Karpas-422 (cell line): ENCODE results near the gene SLFN11. TPM values are rescaled to one million over a fixed set of nuclear protein-coding genes. Genes with fewer than 3 reads are reported as not detected.
"Not testable (repeated sequence)": the region's sequence is repeated elsewhere in the genome, so short reads cannot be mapped to it uniquely, and the experiment has no call there.

ENCODE experiments used
- DNase-seq: peaks from one replicate; pipeline ENCODE4 v3.0.0-alpha.2; 2015
- H2AFZ ChIP-seq: fragments of 200-600 bp; sonication (generic); 2 replicates; pipeline ENCODE4 v1.6.1; 2014; ENCODE audit warnings: antibody characterized with exemption, low read length, mixed read lengths
- H3K27ac ChIP-seq: fragments of 200-600 bp; sonication (generic); 2 replicates; pipeline ENCODE4 v1.5.1; 2014; ENCODE audit warnings: mild to moderate bottlenecking, low read length, moderate library complexity
- H3K27me3 ChIP-seq: fragments of 200-600 bp; sonication (generic); 2 replicates; pipeline ENCODE4 v1.6.1; 2014; ENCODE audit warnings: low read length, mixed read lengths
- H3K36me3 ChIP-seq: fragments of 200-600 bp; sonication (generic); 2 replicates; pipeline ENCODE4 v1.6.1; 2014; ENCODE audit warnings: low read length, mixed read lengths; ENCODE audit not compliant: insufficient read depth
- H3K4me1 ChIP-seq: fragments of 200-600 bp; sonication (generic); 2 replicates; pipeline ENCODE4 v1.6.1; 2014; ENCODE audit warnings: mild to moderate bottlenecking, low read length, mixed read lengths
- H3K4me2 ChIP-seq: fragments of 200-600 bp; sonication (generic); 2 replicates; pipeline ENCODE4 v1.6.1; 2014; ENCODE audit warnings: low read length, low read depth, mild to moderate bottlenecking; ENCODE audit not compliant: poor library complexity, severe bottlenecking
- H3K4me3 ChIP-seq: fragments of 200-600 bp; sonication (generic); 2 replicates; pipeline ENCODE4 v1.5.1; 2014; ENCODE audit warnings: mild to moderate bottlenecking, antibody characterized with exemption, low read length, mixed read lengths
- H3K79me2 ChIP-seq: fragments of 200-600 bp; sonication (generic); 2 replicates; pipeline ENCODE4 v1.6.1; 2014; ENCODE audit warnings: mild to moderate bottlenecking, low read length, mixed read lengths
- H3K9ac ChIP-seq: fragments of 200-600 bp; sonication (generic); 2 replicates; pipeline ENCODE4 v1.6.0; 2014; ENCODE audit warnings: low read length
- H3K9me2 ChIP-seq: fragments of 200-600 bp; sonication (generic), shearing (Covaris generic); replicated peaks from 2 replicates; pipeline ENCODE4 v1.6.0; 2014; ENCODE audit warnings: mild to moderate bottlenecking, low read length, moderate library complexity; ENCODE audit not compliant: insufficient read depth
- H3K9me3 ChIP-seq: fragments of 300-700, 200-600 bp; sonication (generic); 2 replicates; pipeline ENCODE4 v1.6.1; 2014; ENCODE audit warnings: low read length, mixed read lengths
- H4K20me1 ChIP-seq: fragments of 200-600 bp; sonication (generic); 2 replicates; pipeline ENCODE4 v1.6.1; 2014; ENCODE audit warnings: mild to moderate bottlenecking, antibody characterized with exemption, low read length, low read depth; ENCODE audit not compliant: insufficient read depth
- total RNA-seq: library from RNA; depleted of rRNA; stranded (reverse); fragments of >200 nt; shearing (Covaris generic); gene quantifications from 2 replicates; pipeline ENCODE4 v1.2.3, GENCODE V29; 2014; ENCODE audit warnings: low replicate concordance

SLFN11 gene
- total RNA-seq, 1 experiment from 2014 or later: not detected

- no peaks in the 10 kb centered on the region for H4K20me1 ChIP-seq
- peaks cover 10% of the 10 kb centered on the region for H3K4me1 ChIP-seq
- no peaks in the 10 kb centered on the region for H3K79me2 ChIP-seq
- H3K9ac ChIP-seq: no peak overlapping the region
- H3K4me2 ChIP-seq: no peak overlapping the region
- no peak overlapping the region for H3K4me3 ChIP-seq
- no peak overlapping the region for H2AFZ ChIP-seq
- no peaks in the 10 kb centered on the region for H3K36me3 ChIP-seq
- H3K9me2 ChIP-seq: no peaks in the 10 kb centered on the region
- DNase-seq: no peak
- H3K9me3 ChIP-seq: peaks cover 22% of the 10 kb centered on the region
- no peaks in the 10 kb centered on the region; the same call in 1 of the 2 replicates for H3K27me3 ChIP-seq
- no peak overlapping the region for H3K27ac ChIP-seq
These were observed 27.9 kb downstream of the SLFN11 start for GRCh38 chr17:35345445-35345925.

- Histone ChIP-seq H3K9me3 (peaks cover 28% of the 10 kb centered on the region), H3K27me3 (no peaks in the 10 kb centered on the region; the same call in 1 of the 2 replicates), H2AFZ (no peak overlapping the region), H3K79me2 (no peaks in the 10 kb centered on the region), H3K9ac (no peak overlapping the region), H3K4me1 (peaks cover 10% of the 10 kb centered on the region), H4K20me1 (no peaks in the 10 kb centered on the region), H3K9me2 (no peaks in the 10 kb centered on the region), H3K4me3 (no peak overlapping the region), H3K4me2 (no peak overlapping the region), H3K36me3 (no peaks in the 10 kb centered on the region), H3K27ac (no peak overlapping the region)
- DNase-seq: no peak
These were observed 29.2 kb downstream of the SLFN11 start for GRCh38 chr17:35344262-35344661.

DNA sequence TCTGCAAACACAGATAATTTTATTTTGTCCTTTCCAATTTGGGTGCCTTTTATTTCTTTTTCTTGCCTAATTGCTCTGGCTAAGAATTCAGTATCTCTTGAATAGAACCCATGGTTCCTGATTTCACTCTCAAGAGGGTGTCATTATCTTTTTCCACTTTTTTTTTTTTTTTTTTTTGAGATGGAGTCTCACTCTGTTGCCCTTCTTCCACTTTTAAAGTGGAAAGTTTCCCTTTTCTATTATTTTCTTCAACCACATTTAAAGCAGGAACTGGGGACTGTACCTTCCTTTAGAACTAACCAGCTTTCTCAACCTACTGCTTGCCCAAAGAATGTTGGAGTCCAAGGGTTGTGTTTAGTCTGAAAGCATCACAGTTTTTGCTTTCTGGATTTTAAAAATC, 31.1 kb downstream of the SLFN11 start:
- H3K9ac ChIP-seq: no peak overlapping the region

GRCh38 chr17:35341411-35341992, 31.9 kb downstream of the SLFN11 start:
- H3K9me3 ChIP-seq: peaks cover 28% of the 10 kb centered on the region
- no peak overlapping the region for H2AFZ ChIP-seq
- no peak overlapping the region for H3K4me2 ChIP-seq
- H3K9ac ChIP-seq: no peak overlapping the region
- H3K4me1 ChIP-seq: peaks cover 10% of the 10 kb centered on the region
- no peaks in the 10 kb centered on the region for H3K79me2 ChIP-seq
- peak; percentile 79 for DNase-seq
- H3K9me2 ChIP-seq: no peaks in the 10 kb centered on the region
- no peaks in the 10 kb centered on the region for H4K20me1 ChIP-seq
- H3K27ac ChIP-seq: no peak overlapping the region
- H3K36me3 ChIP-seq: no peaks in the 10 kb centered on the region
- H3K4me3 ChIP-seq: 0 out of 2 replicates have a peak overlapping the region, but pooled peaks have one; percentile 25
- no peaks in the 10 kb centered on the region; the same call in 1 of the 2 replicates for H3K27me3 ChIP-seq

More for the DNA sequence above, 31.1 kb downstream of the SLFN11 start:
- H3K27me3 ChIP-seq: no peaks in the 10 kb centered on the region; the same call in 1 of the 2 replicates
- H3K27ac ChIP-seq: no peak overlapping the region
- no peak overlapping the region for H2AFZ ChIP-seq
- peaks cover 10% of the 10 kb centered on the region for H3K4me1 ChIP-seq
- H3K79me2 ChIP-seq: no peaks in the 10 kb centered on the region
- no peak for DNase-seq
- H3K4me2 ChIP-seq: no peak overlapping the region
- H3K36me3 ChIP-seq: no peaks in the 10 kb centered on the region
- peaks cover 28% of the 10 kb centered on the region for H3K9me3 ChIP-seq
- no peaks in the 10 kb centered on the region for H4K20me1 ChIP-seq
- H3K9me2 ChIP-seq: no peaks in the 10 kb centered on the region
- 0 out of 2 replicates have a peak overlapping the region, but pooled peaks have one; percentile 25 for H3K4me3 ChIP-seq

DNA sequence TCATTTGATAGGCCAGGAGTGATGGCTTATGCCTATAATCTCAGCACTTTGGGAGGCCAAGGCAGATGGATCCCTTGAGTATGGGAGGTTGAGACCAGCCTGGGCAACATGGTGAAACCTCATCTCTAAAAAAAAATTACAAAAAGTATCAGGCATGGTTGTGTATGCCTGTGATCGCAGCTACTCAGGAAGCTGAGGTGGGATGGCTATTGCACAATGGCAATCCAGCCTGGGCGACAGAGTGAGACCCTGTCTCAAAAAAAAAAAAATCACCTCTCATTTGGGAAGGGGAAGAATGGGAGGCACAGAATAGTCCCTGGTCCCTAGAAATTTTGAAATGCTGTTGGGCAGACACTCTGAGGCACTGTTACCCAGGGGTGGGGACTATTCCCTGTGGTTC, 35.2 kb downstream of the SLFN11 start:
- H3K4me3 ChIP-seq: no peak overlapping the region
- no peak overlapping the region for H3K4me2 ChIP-seq
- H3K36me3 ChIP-seq: no peaks in the 10 kb centered on the region
- H3K9ac ChIP-seq: no peak overlapping the region
- H2AFZ ChIP-seq: no peak overlapping the region
- no peaks in the 10 kb centered on the region for H4K20me1 ChIP-seq
- no peaks in the 10 kb centered on the region for H3K9me2 ChIP-seq
- peaks cover 28% of the 10 kb centered on the region for H3K9me3 ChIP-seq
- DNase-seq: no peak
- H3K27ac ChIP-seq: no peak overlapping the region
- no peaks in the 10 kb centered on the region; the same call in 1 of the 2 replicates for H3K27me3 ChIP-seq
- no peaks in the 10 kb centered on the region for H3K79me2 ChIP-seq
- H3K4me1 ChIP-seq: peaks cover 10% of the 10 kb centered on the region

GRCh38 chr17:35337364-35337763, 36.1 kb downstream of the SLFN11 start:
- Histone ChIP-seq H3K4me1 (peaks cover 10% of the 10 kb centered on the region), H3K4me2 (no peak overlapping the region), H3K36me3 (no peaks in the 10 kb centered on the region), H3K27me3 (no peaks in the 10 kb centered on the region; the same call in 1 of the 2 replicates), H3K9me2 (no peaks in the 10 kb centered on the region), H3K9ac (no peak overlapping the region), H3K4me3 (no peak overlapping the region), H4K20me1 (no peaks in the 10 kb centered on the region), H3K79me2 (no peaks in the 10 kb centered on the region), H3K9me3 (peaks cover 19% of the 10 kb centered on the region), H3K27ac (no peak overlapping the region), H2AFZ (no peak overlapping the region)
- no peak for DNase-seq

- not testable (repeated sequence) for H3K4me3 ChIP-seq, H3K9me2 ChIP-seq, H3K4me2 ChIP-seq
These were observed 39.8 kb downstream of the SLFN11 start for GRCh38 chr17:35333578-35333977.

GRCh38 chr17:35322749-35323148, 50.7 kb downstream of the SLFN11 start:
- no peaks in the 10 kb centered on the region for H3K4me1 ChIP-seq
- no peak overlapping the region for H3K4me2 ChIP-seq
- no peaks in the 10 kb centered on the region for H3K36me3 ChIP-seq
- no peaks in the 10 kb centered on the region for H3K9me2 ChIP-seq
- H2AFZ ChIP-seq: no peak overlapping the region
- H3K4me3 ChIP-seq: no peak overlapping the region
- H3K9ac ChIP-seq: no peak overlapping the region
- no peak overlapping the region for H3K27ac ChIP-seq
- H4K20me1 ChIP-seq: no peaks in the 10 kb centered on the region
- no peaks in the 10 kb centered on the region for H3K9me3 ChIP-seq
- H3K27me3 ChIP-seq: no peaks in the 10 kb centered on the region
- no peaks in the 10 kb centered on the region for H3K79me2 ChIP-seq
- DNase-seq: no peak

More at GRCh38 chr17:35333578-35333977, 39.8 kb downstream of the SLFN11 start:
- not testable (repeated sequence) for H3K27ac ChIP-seq, H3K27me3 ChIP-seq, H3K79me2 ChIP-seq, DNase-seq, H3K36me3 ChIP-seq, H3K4me1 ChIP-seq, H2AFZ ChIP-seq, H3K9ac ChIP-seq, H3K9me3 ChIP-seq, H4K20me1 ChIP-seq
